Measurements from ENCODE around the gene TTC27. TPM values are rescaled to one million over a fixed set of nuclear protein-coding genes. Genes with fewer than 3 reads are reported as not detected.
A peak's percentile ranks its signal among the peaks of the same experiment; 100 is the strongest.

TTC27 gene
- total and polyA plus RNA-seq, 8 donors, result 9.9 to 26.9 (median 22.5) TPM

DNA sequence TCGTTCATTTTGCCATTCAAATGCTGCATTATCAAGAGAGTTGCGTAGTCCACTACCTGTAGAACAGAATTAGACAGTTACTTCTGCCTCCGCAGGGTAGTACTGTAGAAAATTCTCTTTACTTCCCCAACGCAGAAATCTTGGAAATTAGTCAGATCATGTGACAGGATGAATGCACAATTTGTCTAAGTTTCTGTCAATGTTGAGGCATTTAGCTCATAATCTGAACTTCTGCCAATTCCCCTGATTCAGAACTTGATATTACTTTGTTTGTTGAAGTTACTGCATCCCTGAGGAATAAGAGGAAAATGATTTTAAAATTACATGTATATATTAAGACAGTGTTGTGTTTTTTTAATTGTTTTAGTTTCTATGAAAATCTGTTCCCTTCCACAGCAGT, 83.4 kb downstream of the TTC27 start:
- peak; percentile 44 for ATAC-seq
- TF ChIP-seq, protein P1, sequence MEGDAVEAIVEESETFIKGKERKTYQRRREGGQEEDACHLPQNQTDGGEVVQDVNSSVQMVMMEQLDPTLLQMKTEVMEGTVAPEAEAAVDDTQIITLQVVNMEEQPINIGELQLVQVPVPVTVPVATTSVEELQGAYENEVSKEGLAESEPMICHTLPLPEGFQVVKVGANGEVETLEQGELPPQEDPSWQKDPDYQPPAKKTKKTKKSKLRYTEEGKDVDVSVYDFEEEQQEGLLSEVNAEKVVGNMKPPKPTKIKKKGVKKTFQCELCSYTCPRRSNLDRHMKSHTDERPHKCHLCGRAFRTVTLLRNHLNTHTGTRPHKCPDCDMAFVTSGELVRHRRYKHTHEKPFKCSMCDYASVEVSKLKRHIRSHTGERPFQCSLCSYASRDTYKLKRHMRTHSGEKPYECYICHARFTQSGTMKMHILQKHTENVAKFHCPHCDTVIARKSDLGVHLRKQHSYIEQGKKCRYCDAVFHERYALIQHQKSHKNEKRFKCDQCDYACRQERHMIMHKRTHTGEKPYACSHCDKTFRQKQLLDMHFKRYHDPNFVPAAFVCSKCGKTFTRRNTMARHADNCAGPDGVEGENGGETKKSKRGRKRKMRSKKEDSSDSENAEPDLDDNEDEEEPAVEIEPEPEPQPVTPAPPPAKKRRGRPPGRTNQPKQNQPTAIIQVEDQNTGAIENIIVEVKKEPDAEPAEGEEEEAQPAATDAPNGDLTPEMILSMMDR (IDR thresholded peaks at IDR 0.05), result no peak
- Histone ChIP-seq H3K36me3 (no peaks in the 10 kb centered on the region), H3K27me3 (no peaks in the 10 kb centered on the region), H3K4me3 (no peak overlapping the region), H3K4me1 (peaks cover 0 to 4% of the 10 kb centered on the region in 2 donors), H3K27ac (no peak overlapping the region), H3K9me3 (no peaks in the 10 kb centered on the region)
- peak in 2 of 4 donors; percentile 19 to 48 for DNase-seq
- intact Hi-C loops (cut with DNase I), result no loop called here

GRCh38 chr2:32711908-32712501, 84.2 kb downstream of the TTC27 start:
- Histone ChIP-seq H3K36me3 (peaks cover 0 to 1% of the 10 kb centered on the region in 2 donors), H3K9me3 (no peaks in the 10 kb centered on the region), H3K4me1 (peaks cover 0 to 4% of the 10 kb centered on the region in 2 donors), H3K27ac (no peak overlapping the region), H3K27me3 (no peaks in the 10 kb centered on the region), H3K4me3 (no peak overlapping the region)
- TF ChIP-seq, protein P1 (IDR thresholded peaks at IDR 0.05), result no peak
- peak; percentile 31 for ATAC-seq
- DNase-seq, result no peak
- intact Hi-C loops (cut with DNase I), result no loop called here

GRCh38 chr2:32712870-32713269, 85.0 kb downstream of the TTC27 start:
- TF ChIP-seq, protein P1 (IDR thresholded peaks at IDR 0.05), result no peak
- H3K27ac ChIP-seq, result no peak overlapping the region
- H3K9me3 ChIP-seq, result no peaks in the 10 kb centered on the region
- DNase-seq (no peak), ATAC-seq (no peak)
- no peaks in the 10 kb centered on the region for H3K27me3 ChIP-seq
- no peak overlapping the region for H3K4me3 ChIP-seq
- H3K36me3 ChIP-seq, result peaks cover 0 to 3% of the 10 kb centered on the region in 2 donors
- peaks cover 0 to 4% of the 10 kb centered on the region in 2 donors for H3K4me1 ChIP-seq
- intact Hi-C loops (cut with DNase I), result no loop called here

GRCh38 chr2:32714521-32714920, 86.7 kb downstream of the TTC27 start:
- DNase-seq (no peak), ATAC-seq (no peak)

DNA sequence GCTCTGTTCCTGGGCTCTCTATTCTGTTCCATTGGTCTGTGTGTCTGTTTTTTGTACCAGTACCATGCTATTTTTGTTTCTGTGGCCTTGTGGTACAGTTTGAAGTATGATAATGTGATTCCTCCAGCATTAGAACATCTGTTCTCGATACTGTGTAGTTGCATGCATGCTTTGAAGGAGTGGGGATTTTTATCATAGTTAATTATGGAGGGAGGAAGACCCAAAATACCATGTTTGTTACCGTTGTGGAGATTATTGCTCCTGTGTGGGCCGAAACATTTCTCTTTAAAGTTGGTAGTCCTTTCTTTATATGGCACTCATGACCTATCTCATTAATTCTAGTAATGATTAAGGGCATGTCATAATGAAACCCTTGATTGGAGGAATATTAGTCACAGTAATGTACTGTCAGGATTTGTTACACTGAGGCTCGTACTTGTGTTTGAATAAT, 87.6 kb downstream of the TTC27 start:
- Histone ChIP-seq H3K27ac (no peak overlapping the region), H3K27me3 (no peaks in the 10 kb centered on the region), H3K4me1 (peaks cover 0 to 4% of the 10 kb centered on the region in 2 donors), H3K36me3 (peaks cover 0 to 3% of the 10 kb centered on the region in 2 donors), H3K4me3 (no peak overlapping the region), H3K9me3 (no peaks in the 10 kb centered on the region)
- intact Hi-C loops (cut with DNase I), result no loop called here
- DNase-seq, result no peak
- no peak for ATAC-seq
- TF ChIP-seq, protein P1 (IDR thresholded peaks at IDR 0.05), result no peak

More at GRCh38 chr2:32714521-32714920, 86.7 kb downstream of the TTC27 start:
- peaks cover 0 to 4% of the 10 kb centered on the region in 2 donors for H3K4me1 ChIP-seq
- no peaks in the 10 kb centered on the region for H3K27me3 ChIP-seq
- intact Hi-C loops (cut with DNase I), result no loop called here
- H3K4me3 ChIP-seq, result no peak overlapping the region
- TF ChIP-seq, protein P1 (IDR thresholded peaks at IDR 0.05), result no peak
- peaks cover 0 to 3% of the 10 kb centered on the region in 2 donors for H3K36me3 ChIP-seq
- H3K9me3 ChIP-seq, result no peaks in the 10 kb centered on the region
- H3K27ac ChIP-seq, result no peak overlapping the region

Data from left lung (tissue), 10 donors.